ENCODE data around the gene CYP46A1. TPM values are rescaled to one million over a fixed set of nuclear protein-coding genes. Genes with fewer than 3 reads are reported as not detected.
"Not testable (repeated sequence)": the region's sequence is repeated elsewhere in the genome, so short reads cannot be mapped to it uniquely, and the experiment has no call there.

CYP46A1 gene
- total RNA-seq, 1 donor from 2014 or later, result 2.1 TPM

GRCh38 chr14:99656171-99656570 is 27.9 kb upstream of the CYP46A1 start:
- Histone ChIP-seq H3K27ac (ENCODE audit: low read depth, low read length) (no peak overlapping the region), H3K9me3 (ENCODE audit: control insufficient read depth in 3 of 3, low read length in 3 of 3) (no peaks in the 10 kb centered on the region), H3K4me1 (ENCODE audit: control insufficient read depth in 3 of 3, insufficient read depth in 3 of 3, low read length in 3 of 3) (peaks cover 0 to 3% (median 0%) of the 10 kb centered on the region in 3 donors), H3K4me3 (ENCODE audit: low read length in 3 of 3) (no peak overlapping the region), H3K9ac (ENCODE audit: low read depth in 1 of 3, low read length in 3 of 3) (no peak overlapping the region), H3K27me3 (ENCODE audit: control insufficient read depth in 3 of 3, insufficient read depth in 3 of 3, low read length in 3 of 3) (peaks cover 41 to 51% (median 48%) of the 10 kb centered on the region in 3 donors), H3K36me3 (ENCODE audit: control insufficient read depth in 3 of 3, insufficient read depth in 3 of 3, low read length in 3 of 3) (no peaks in the 10 kb centered on the region)

GRCh38 chr14:99657645-99658155 is 26.4 kb upstream of the CYP46A1 start:
- H3K4me1 ChIP-seq (ENCODE audit: control insufficient read depth in 3 of 3, insufficient read depth in 3 of 3, low read length in 3 of 3), result peaks cover 0 to 3% (median 0%) of the 10 kb centered on the region in 3 donors
- H3K36me3 ChIP-seq (ENCODE audit: control insufficient read depth in 3 of 3, insufficient read depth in 3 of 3, low read length in 3 of 3), result peaks cover 0 to 1% (median 0%) of the 10 kb centered on the region in 3 donors
- H3K27me3 ChIP-seq (ENCODE audit: control insufficient read depth in 3 of 3, insufficient read depth in 3 of 3, low read length in 3 of 3), result peaks cover 48 to 52% (median 48%) of the 10 kb centered on the region in 3 donors

GRCh38 chr14:99658218-99658845 is 25.8 kb upstream of the CYP46A1 start:
- no peak overlapping the region for H3K27ac ChIP-seq (ENCODE audit: low read depth, low read length)

More at GRCh38 chr14:99657645-99658155, 26.4 kb upstream of the CYP46A1 start:
- no peak overlapping the region for H3K27ac ChIP-seq (ENCODE audit: low read depth, low read length)
- no peak overlapping the region for H3K9ac ChIP-seq (ENCODE audit: low read depth in 1 of 3, low read length in 3 of 3)
- H3K4me3 ChIP-seq (ENCODE audit: low read length in 3 of 3), result no peak overlapping the region
- no peaks in the 10 kb centered on the region for H3K9me3 ChIP-seq (ENCODE audit: control insufficient read depth in 3 of 3, low read length in 3 of 3)

GRCh38 chr14:99659333-99659741 is 24.8 kb upstream of the CYP46A1 start:
- peaks cover 48 to 52% (median 48%) of the 10 kb centered on the region in 3 donors for H3K27me3 ChIP-seq (ENCODE audit: control insufficient read depth in 3 of 3, insufficient read depth in 3 of 3, low read length in 3 of 3)
- H3K9me3 ChIP-seq (ENCODE audit: control insufficient read depth in 3 of 3, low read length in 3 of 3), result no peaks in the 10 kb centered on the region
- H3K4me1 ChIP-seq (ENCODE audit: control insufficient read depth in 3 of 3, insufficient read depth in 3 of 3, low read length in 3 of 3), result peaks cover 0 to 3% (median 0%) of the 10 kb centered on the region in 3 donors
- H3K9ac ChIP-seq (ENCODE audit: low read depth in 1 of 3, low read length in 3 of 3), result no peak overlapping the region
- no peak overlapping the region for H3K27ac ChIP-seq (ENCODE audit: low read depth, low read length)
- peaks cover 0 to 3% (median 0%) of the 10 kb centered on the region in 3 donors for H3K36me3 ChIP-seq (ENCODE audit: control insufficient read depth in 3 of 3, insufficient read depth in 3 of 3, low read length in 3 of 3)
- no peak overlapping the region for H3K4me3 ChIP-seq (ENCODE audit: low read length in 3 of 3)

More at GRCh38 chr14:99658218-99658845, 25.8 kb upstream of the CYP46A1 start:
- H3K4me3 ChIP-seq (ENCODE audit: low read length in 3 of 3), result no peak overlapping the region
- peaks cover 0 to 3% (median 0%) of the 10 kb centered on the region in 3 donors for H3K4me1 ChIP-seq (ENCODE audit: control insufficient read depth in 3 of 3, insufficient read depth in 3 of 3, low read length in 3 of 3)
- H3K36me3 ChIP-seq (ENCODE audit: control insufficient read depth in 3 of 3, insufficient read depth in 3 of 3, low read length in 3 of 3), result peaks cover 0 to 3% (median 0%) of the 10 kb centered on the region in 3 donors
- no peaks in the 10 kb centered on the region for H3K9me3 ChIP-seq (ENCODE audit: control insufficient read depth in 3 of 3, low read length in 3 of 3)
- H3K9ac ChIP-seq (ENCODE audit: low read depth in 1 of 3, low read length in 3 of 3), result no peak overlapping the region
- H3K27me3 ChIP-seq (ENCODE audit: control insufficient read depth in 3 of 3, insufficient read depth in 3 of 3, low read length in 3 of 3), result peaks cover 48 to 52% (median 48%) of the 10 kb centered on the region in 3 donors

- peaks cover 48 to 52% (median 48%) of the 10 kb centered on the region in 3 donors for H3K27me3 ChIP-seq (ENCODE audit: control insufficient read depth in 3 of 3, insufficient read depth in 3 of 3, low read length in 3 of 3)
Measured at GRCh38 chr14:99660006-99660566, 24.0 kb upstream of the CYP46A1 start.

GRCh38 chr14:99660794-99661193 is 23.3 kb upstream of the CYP46A1 start:
- Histone ChIP-seq H3K9me3 (ENCODE audit: control insufficient read depth in 3 of 3, low read length in 3 of 3) (no peaks in the 10 kb centered on the region), H3K4me3 (ENCODE audit: low read length in 3 of 3) (no peak overlapping the region), H3K27ac (ENCODE audit: low read depth, low read length) (no peak overlapping the region), H3K27me3 (ENCODE audit: control insufficient read depth in 3 of 3, insufficient read depth in 3 of 3, low read length in 3 of 3) (peaks cover 45 to 49% (median 45%) of the 10 kb centered on the region in 3 donors), H3K36me3 (ENCODE audit: control insufficient read depth in 3 of 3, insufficient read depth in 3 of 3, low read length in 3 of 3) (peaks cover 0 to 3% (median 0%) of the 10 kb centered on the region in 3 donors), H3K4me1 (ENCODE audit: control insufficient read depth in 3 of 3, insufficient read depth in 3 of 3, low read length in 3 of 3) (peaks cover 0 to 3% (median 0%) of the 10 kb centered on the region in 3 donors), H3K9ac (ENCODE audit: low read depth in 1 of 3, low read length in 3 of 3) (no peak overlapping the region)

More at GRCh38 chr14:99660006-99660566, 24.0 kb upstream of the CYP46A1 start:
- Histone ChIP-seq H3K4me3 (ENCODE audit: low read length in 3 of 3) (no peak overlapping the region), H3K9me3 (ENCODE audit: control insufficient read depth in 3 of 3, low read length in 3 of 3) (no peaks in the 10 kb centered on the region), H3K27ac (ENCODE audit: low read depth, low read length) (no peak overlapping the region), H3K9ac (ENCODE audit: low read depth in 1 of 3, low read length in 3 of 3) (no peak overlapping the region), H3K36me3 (ENCODE audit: control insufficient read depth in 3 of 3, insufficient read depth in 3 of 3, low read length in 3 of 3) (peaks cover 0 to 3% (median 0%) of the 10 kb centered on the region in 3 donors), H3K4me1 (ENCODE audit: control insufficient read depth in 3 of 3, insufficient read depth in 3 of 3, low read length in 3 of 3) (peaks cover 0 to 3% (median 0%) of the 10 kb centered on the region in 3 donors)

- H3K9ac ChIP-seq (ENCODE audit: low read depth in 1 of 3, low read length in 3 of 3); H3K4me3 ChIP-seq (ENCODE audit: low read length in 3 of 3); H3K27ac ChIP-seq (ENCODE audit: low read depth, low read length); H3K9me3 ChIP-seq (ENCODE audit: control insufficient read depth in 3 of 3, low read length in 3 of 3); H3K4me1 ChIP-seq (ENCODE audit: control insufficient read depth in 3 of 3, insufficient read depth in 3 of 3, low read length in 3 of 3); H3K36me3 ChIP-seq (ENCODE audit: control insufficient read depth in 3 of 3, insufficient read depth in 3 of 3, low read length in 3 of 3): not testable (repeated sequence)
- H3K27me3 ChIP-seq (ENCODE audit: control insufficient read depth in 3 of 3, insufficient read depth in 3 of 3, low read length in 3 of 3), result peaks cover 41 to 45% (median 42%) of the 10 kb centered on the region in 3 donors
Measured at GRCh38 chr14:99661206-99661605, 22.9 kb upstream of the CYP46A1 start.

- no peak overlapping the region for H3K4me3 ChIP-seq (ENCODE audit: low read length in 3 of 3)
- peaks cover 31 to 34% (median 31%) of the 10 kb centered on the region in 3 donors for H3K27me3 ChIP-seq (ENCODE audit: control insufficient read depth in 3 of 3, insufficient read depth in 3 of 3, low read length in 3 of 3)
- H3K27ac ChIP-seq (ENCODE audit: low read depth, low read length), result no peak overlapping the region
- peaks cover 0 to 3% (median 0%) of the 10 kb centered on the region in 3 donors for H3K4me1 ChIP-seq (ENCODE audit: control insufficient read depth in 3 of 3, insufficient read depth in 3 of 3, low read length in 3 of 3)
- no peak overlapping the region for H3K9ac ChIP-seq (ENCODE audit: low read depth in 1 of 3, low read length in 3 of 3)
- peaks cover 0 to 3% (median 0%) of the 10 kb centered on the region in 3 donors for H3K36me3 ChIP-seq (ENCODE audit: control insufficient read depth in 3 of 3, insufficient read depth in 3 of 3, low read length in 3 of 3)
- H3K9me3 ChIP-seq (ENCODE audit: control insufficient read depth in 3 of 3, low read length in 3 of 3), result no peaks in the 10 kb centered on the region
Measured at GRCh38 chr14:99662846-99663245, 21.3 kb upstream of the CYP46A1 start.

GRCh38 chr14:99663386-99664057 is 20.6 kb upstream of the CYP46A1 start:
- H3K4me1 ChIP-seq (ENCODE audit: control insufficient read depth in 3 of 3, insufficient read depth in 3 of 3, low read length in 3 of 3), result peaks cover 0 to 3% (median 0%) of the 10 kb centered on the region in 3 donors
- peaks cover 25 to 29% (median 27%) of the 10 kb centered on the region in 3 donors for H3K27me3 ChIP-seq (ENCODE audit: control insufficient read depth in 3 of 3, insufficient read depth in 3 of 3, low read length in 3 of 3)
- H3K9me3 ChIP-seq (ENCODE audit: control insufficient read depth in 3 of 3, low read length in 3 of 3), result no peaks in the 10 kb centered on the region
- H3K4me3 ChIP-seq (ENCODE audit: low read length in 3 of 3), result no peak overlapping the region
- no peak overlapping the region for H3K27ac ChIP-seq (ENCODE audit: low read depth, low read length)
- no peak overlapping the region for H3K9ac ChIP-seq (ENCODE audit: low read depth in 1 of 3, low read length in 3 of 3)
- H3K36me3 ChIP-seq (ENCODE audit: control insufficient read depth in 3 of 3, insufficient read depth in 3 of 3, low read length in 3 of 3), result peaks cover 0 to 3% (median 0%) of the 10 kb centered on the region in 3 donors
